ENCODE data around the gene ZNF200.

The ZNF200 gene

DNA sequence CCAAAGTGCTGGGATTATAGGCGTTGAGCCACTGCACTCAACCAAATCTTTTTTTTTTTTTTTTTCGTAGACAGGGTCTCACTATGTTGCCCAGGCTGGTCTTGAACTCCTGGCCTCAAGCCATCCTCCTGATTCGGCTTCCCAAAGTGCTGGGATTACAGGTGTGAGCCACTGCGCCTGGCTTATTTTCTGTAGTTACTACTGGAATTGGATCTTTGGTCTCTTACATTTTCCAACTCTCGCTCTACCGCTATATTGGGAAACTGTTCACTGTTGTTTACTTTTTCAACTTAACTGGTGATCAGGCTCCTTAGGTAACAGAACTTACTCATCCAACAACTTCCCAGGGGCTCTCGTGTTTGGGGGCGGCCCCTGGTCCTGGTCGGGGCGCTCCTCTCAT, 14.1 kb downstream of the ZNF200 start:
- Histone ChIP-seq H3K36me3 (ENCODE audit: control insufficient read depth, low read length) (peaks cover 34% of the 10 kb centered on the region), H4K20me1 (ENCODE audit: control insufficient read depth, insufficient read depth, low read depth, low read length) (no peaks in the 10 kb centered on the region), H3K27me3 (ENCODE audit: control insufficient read depth, low read length) (peaks cover 16% of the 10 kb centered on the region), H3K27ac (ENCODE audit: low read depth, low read length) (no peak overlapping the region), H3K9me3 (ENCODE audit: control insufficient read depth, insufficient read depth, low read length) (peaks cover 40% of the 10 kb centered on the region), H3K4me2 (ENCODE audit: low read length) (no peak overlapping the region), H3K4me3 (ENCODE audit: low read length) (no peak overlapping the region), H3F3A (ENCODE audit: control insufficient read depth, insufficient read depth) (no peaks in the 10 kb centered on the region), H3K9me2 (replicated peaks; ENCODE audit: control insufficient read depth, low read length) (no peaks in the 10 kb centered on the region), H3K79me2 (ENCODE audit: control insufficient read depth, low read length) (no peaks in the 10 kb centered on the region), H3K4me1 (ENCODE audit: control insufficient read depth, low read length) (peaks cover 6% of the 10 kb centered on the region)
- TF ChIP-seq EZH2phosphoT487 (IDR thresholded peaks at IDR 0.05; ENCODE audit: borderline replicate concordance, low read length): no peak

DNA sequence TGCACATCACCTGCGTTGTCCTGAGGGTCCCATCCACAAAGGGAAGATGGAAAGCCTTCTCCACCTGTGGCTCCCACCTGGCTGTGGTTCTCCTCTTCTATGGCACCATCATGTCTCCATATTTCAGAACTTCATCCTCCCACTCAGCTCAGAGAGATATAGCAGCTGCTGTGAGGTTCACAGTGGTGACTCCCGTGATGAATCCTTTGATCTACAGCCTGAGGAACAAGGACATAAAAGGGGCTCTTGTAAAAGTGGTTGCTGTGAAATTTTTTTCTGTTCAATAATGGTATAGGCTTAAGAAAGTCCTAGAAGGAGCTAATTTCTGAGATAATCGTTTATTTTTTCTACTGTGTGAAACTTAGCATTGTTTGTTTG, 18.7 kb downstream of the ZNF200 start:
- Histone ChIP-seq H3F3A (ENCODE audit: control insufficient read depth, insufficient read depth) (no peaks in the 10 kb centered on the region), H3K4me3 (ENCODE audit: low read length) (no peak overlapping the region), H3K9me2 (replicated peaks; ENCODE audit: control insufficient read depth, low read length) (no peaks in the 10 kb centered on the region), H3K27ac (ENCODE audit: low read depth, low read length) (no peak overlapping the region), H3K27me3 (ENCODE audit: control insufficient read depth, low read length) (peaks cover 16% of the 10 kb centered on the region), H3K79me2 (ENCODE audit: control insufficient read depth, low read length) (no peaks in the 10 kb centered on the region), H3K4me1 (ENCODE audit: control insufficient read depth, low read length) (peaks cover 19% of the 10 kb centered on the region), H4K20me1 (ENCODE audit: control insufficient read depth, insufficient read depth, low read depth, low read length) (no peaks in the 10 kb centered on the region), H3K4me2 (ENCODE audit: low read length) (no peak overlapping the region), H3K36me3 (ENCODE audit: control insufficient read depth, low read length) (no peaks in the 10 kb centered on the region), H3K9me3 (ENCODE audit: control insufficient read depth, insufficient read depth, low read length) (peaks cover 4% of the 10 kb centered on the region; the same call in 1 of the 2 replicates)
- TF ChIP-seq EZH2phosphoT487 (IDR thresholded peaks at IDR 0.05; ENCODE audit: borderline replicate concordance, low read length): no peak
- TF ChIP-seq, protein P1, sequence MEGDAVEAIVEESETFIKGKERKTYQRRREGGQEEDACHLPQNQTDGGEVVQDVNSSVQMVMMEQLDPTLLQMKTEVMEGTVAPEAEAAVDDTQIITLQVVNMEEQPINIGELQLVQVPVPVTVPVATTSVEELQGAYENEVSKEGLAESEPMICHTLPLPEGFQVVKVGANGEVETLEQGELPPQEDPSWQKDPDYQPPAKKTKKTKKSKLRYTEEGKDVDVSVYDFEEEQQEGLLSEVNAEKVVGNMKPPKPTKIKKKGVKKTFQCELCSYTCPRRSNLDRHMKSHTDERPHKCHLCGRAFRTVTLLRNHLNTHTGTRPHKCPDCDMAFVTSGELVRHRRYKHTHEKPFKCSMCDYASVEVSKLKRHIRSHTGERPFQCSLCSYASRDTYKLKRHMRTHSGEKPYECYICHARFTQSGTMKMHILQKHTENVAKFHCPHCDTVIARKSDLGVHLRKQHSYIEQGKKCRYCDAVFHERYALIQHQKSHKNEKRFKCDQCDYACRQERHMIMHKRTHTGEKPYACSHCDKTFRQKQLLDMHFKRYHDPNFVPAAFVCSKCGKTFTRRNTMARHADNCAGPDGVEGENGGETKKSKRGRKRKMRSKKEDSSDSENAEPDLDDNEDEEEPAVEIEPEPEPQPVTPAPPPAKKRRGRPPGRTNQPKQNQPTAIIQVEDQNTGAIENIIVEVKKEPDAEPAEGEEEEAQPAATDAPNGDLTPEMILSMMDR (IDR thresholded peaks at IDR 0.05; ENCODE audit: low read depth, low read length, poor library complexity, severe bottlenecking): no peak

DNA sequence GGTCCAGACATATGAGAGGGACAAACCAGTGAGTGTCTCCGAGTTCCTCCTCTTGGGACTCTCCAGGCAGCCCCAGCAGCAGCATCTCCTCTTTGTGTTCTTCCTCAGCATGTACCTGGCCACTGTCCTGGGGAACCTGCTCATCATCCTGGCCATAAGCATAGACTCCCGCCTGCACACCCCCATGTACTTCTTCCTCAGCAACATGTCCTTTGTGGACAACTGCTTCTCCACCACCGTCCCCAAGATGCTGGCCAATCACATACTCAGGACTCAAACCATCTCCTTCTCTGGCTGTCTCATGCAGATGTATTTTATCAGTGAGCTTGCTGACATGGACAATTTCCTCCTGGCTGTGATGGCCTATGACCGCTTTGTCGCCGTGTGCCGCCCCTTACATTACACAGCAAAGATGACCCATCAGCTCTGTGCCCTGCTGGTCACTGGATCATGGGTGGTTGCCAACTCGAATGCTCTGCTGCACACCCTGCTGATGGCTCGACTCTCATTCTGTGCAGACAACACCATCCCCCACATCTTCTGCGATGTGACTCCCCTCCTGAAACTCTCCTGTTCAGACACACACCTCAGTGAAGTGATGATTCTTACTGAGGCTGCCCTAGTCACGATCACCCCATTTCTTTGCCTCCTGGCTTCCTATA, 19.2 kb downstream of the ZNF200 start:
- Histone ChIP-seq H3K4me3 (ENCODE audit: low read length) (0 out of 2 replicates have a peak overlapping the region, but pooled peaks have one; percentile 1), H3K27ac (ENCODE audit: low read depth, low read length) (no peak overlapping the region)

More for the DNA sequence above, 19.2 kb downstream of the ZNF200 start:
- Histone ChIP-seq H3K36me3 (ENCODE audit: control insufficient read depth, low read length) (no peaks in the 10 kb centered on the region), H3K27me3 (ENCODE audit: control insufficient read depth, low read length) (peaks cover 16% of the 10 kb centered on the region), H3F3A (ENCODE audit: control insufficient read depth, insufficient read depth) (no peaks in the 10 kb centered on the region), H3K9me3 (ENCODE audit: control insufficient read depth, insufficient read depth, low read length) (no peaks in the 10 kb centered on the region), H3K79me2 (ENCODE audit: control insufficient read depth, low read length) (no peaks in the 10 kb centered on the region), H3K9me2 (replicated peaks; ENCODE audit: control insufficient read depth, low read length) (no peaks in the 10 kb centered on the region), H4K20me1 (ENCODE audit: control insufficient read depth, insufficient read depth, low read depth, low read length) (no peaks in the 10 kb centered on the region), H3K4me2 (ENCODE audit: low read length) (peak overlapping the region; percentile 37), H3K4me1 (ENCODE audit: control insufficient read depth, low read length) (peaks cover 19% of the 10 kb centered on the region)
- TF ChIP-seq EZH2phosphoT487 (IDR thresholded peaks at IDR 0.05; ENCODE audit: borderline replicate concordance, low read length): no peak
- TF ChIP-seq, protein P1 (IDR thresholded peaks at IDR 0.05; ENCODE audit: low read depth, low read length, poor library complexity, severe bottlenecking): no peak
